Endothelial cell of umbilical vein (primary cell): ENCODE results near the gene CIC.

Experiments used
- CTCF ChIP-seq, 2 donors: IDR thresholded peaks; 1 replicate in 1 of 2; 2 replicates in 1 of 2; pipeline ENCODE4 v1.5.1; 2011; ENCODE audit warnings: low read length in 2 of 2, mild to moderate bottlenecking in 2 of 2, moderate library complexity in 2 of 2, control low read depth in 1 of 2, inconsistent platforms in 1 of 2, low read depth in 1 of 2; ENCODE audit not compliant: insufficient read depth in 1 of 2; ENCODE audit errors: extremely low read depth in 1 of 2
- POLR2A ChIP-seq: IDR thresholded peaks from 2 replicates; pipeline ENCODE4 v1.6.1; 2012; ENCODE audit warnings: low read depth, mild to moderate bottlenecking, control low read depth, low read length
- POLR2AphosphoS5 ChIP-seq: IDR thresholded peaks from 2 replicates; pipeline ENCODE4 v1.6.1; 2012; ENCODE audit warnings: low read depth, mild to moderate bottlenecking, control low read depth, low read length, moderate library complexity; ENCODE audit not compliant: insufficient read depth

- TF ChIP-seq CTCF (IDR thresholded peaks at IDR 0.05; ENCODE audit: extremely low read depth in 1 of 2, insufficient read depth in 1 of 2, low read depth in 1 of 2, low read length in 2 of 2) (no peak), POLR2A (no peak), POLR2AphosphoS5 (no peak)
Observed at GRCh38 chr19:42225718-42226292, 43.2 kb upstream of the CIC start.
